ENCODE measurements around the gene KLK15. TPM values are rescaled to one million over a fixed set of nuclear protein-coding genes. Genes with fewer than 3 reads are reported as not detected.

KLK15 gene
- polyA plus RNA-seq, 1 donor from 2014 or later: not detected

DNA sequence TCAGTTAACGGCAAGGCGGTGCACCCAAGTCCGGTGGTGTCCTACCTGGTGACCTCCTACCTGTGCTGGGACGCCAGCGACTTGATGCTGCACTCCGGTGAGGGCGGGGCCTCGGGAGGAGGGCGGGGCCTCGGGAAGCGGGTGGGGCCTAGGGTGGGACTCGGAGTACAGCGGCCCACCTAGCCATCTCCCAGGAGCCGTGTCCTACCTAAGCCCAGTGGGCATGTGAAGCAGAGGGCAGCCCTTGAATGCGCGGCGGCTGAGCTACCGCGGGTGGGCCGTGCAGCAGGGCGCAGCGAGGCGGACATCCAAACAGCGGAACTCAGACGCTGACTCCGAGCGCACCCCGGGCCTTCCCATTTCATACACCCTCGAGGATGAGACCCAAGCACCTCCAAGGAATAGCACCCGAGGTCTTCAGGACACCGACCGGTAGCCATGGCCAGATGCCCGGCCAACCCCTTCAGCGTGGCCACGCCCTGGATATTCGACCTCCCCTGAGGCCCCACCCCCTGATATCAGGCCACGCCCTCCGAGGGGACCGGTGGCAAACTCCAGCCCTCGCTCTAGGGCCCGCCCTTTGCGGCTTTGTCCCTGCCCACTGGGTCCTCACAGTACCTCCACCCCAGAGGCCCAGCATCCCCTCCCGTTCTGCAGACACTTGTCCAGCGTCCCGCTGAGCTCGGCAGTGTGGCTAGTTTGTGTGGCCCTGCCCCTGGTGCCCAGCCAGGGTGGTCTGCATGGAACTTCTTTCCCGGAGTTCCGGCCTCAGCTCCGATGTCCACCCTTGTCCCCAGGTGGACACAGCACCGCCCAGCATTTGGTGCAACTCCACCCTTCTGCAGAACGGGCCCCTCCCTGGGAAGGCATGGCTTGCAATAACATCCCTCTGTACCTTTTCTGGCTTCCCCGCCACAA lies 15.2 kb downstream of the KLK15 start:
- H3K9ac ChIP-seq (ENCODE audit: low read length): no peak overlapping the region
- H3F3A ChIP-seq (ENCODE audit: insufficient read depth, low read length, poor library complexity, severe bottlenecking): no peaks in the 10 kb centered on the region
- H3K36me3 ChIP-seq (ENCODE audit: insufficient read depth, low read length): no peaks in the 10 kb centered on the region
- H3K4me2 ChIP-seq (ENCODE audit: low read length): no peak overlapping the region
- H2AFZ ChIP-seq (ENCODE audit: low read depth, low read length): no peak overlapping the region
- peaks cover 60% of the 10 kb centered on the region for H3K27me3 ChIP-seq (ENCODE audit: insufficient read depth, low read depth, low read length)
- TF ChIP-seq, protein P1, sequence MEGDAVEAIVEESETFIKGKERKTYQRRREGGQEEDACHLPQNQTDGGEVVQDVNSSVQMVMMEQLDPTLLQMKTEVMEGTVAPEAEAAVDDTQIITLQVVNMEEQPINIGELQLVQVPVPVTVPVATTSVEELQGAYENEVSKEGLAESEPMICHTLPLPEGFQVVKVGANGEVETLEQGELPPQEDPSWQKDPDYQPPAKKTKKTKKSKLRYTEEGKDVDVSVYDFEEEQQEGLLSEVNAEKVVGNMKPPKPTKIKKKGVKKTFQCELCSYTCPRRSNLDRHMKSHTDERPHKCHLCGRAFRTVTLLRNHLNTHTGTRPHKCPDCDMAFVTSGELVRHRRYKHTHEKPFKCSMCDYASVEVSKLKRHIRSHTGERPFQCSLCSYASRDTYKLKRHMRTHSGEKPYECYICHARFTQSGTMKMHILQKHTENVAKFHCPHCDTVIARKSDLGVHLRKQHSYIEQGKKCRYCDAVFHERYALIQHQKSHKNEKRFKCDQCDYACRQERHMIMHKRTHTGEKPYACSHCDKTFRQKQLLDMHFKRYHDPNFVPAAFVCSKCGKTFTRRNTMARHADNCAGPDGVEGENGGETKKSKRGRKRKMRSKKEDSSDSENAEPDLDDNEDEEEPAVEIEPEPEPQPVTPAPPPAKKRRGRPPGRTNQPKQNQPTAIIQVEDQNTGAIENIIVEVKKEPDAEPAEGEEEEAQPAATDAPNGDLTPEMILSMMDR (IDR thresholded peaks at IDR 0.05; ENCODE audit: poor library complexity, severe bottlenecking): no peak
- TF ChIP-seq TAF1 (IDR thresholded peaks at IDR 0.05; ENCODE audit: low read depth): no peak
- TF ChIP-seq RAD21 (conservative IDR thresholded peaks at IDR 0.05): no peak
- TF ChIP-seq SMC3 (conservative IDR thresholded peaks at IDR 0.05; ENCODE audit: poor library complexity): no peak
- TF ChIP-seq EP300 (conservative IDR thresholded peaks at IDR 0.05; ENCODE audit: poor library complexity, severe bottlenecking): no peak
- TF ChIP-seq POLR2AphosphoS5 (IDR thresholded peaks at IDR 0.05): no peak
- no peak for TF ChIP-seq MXI1 (conservative IDR thresholded peaks at IDR 0.05; ENCODE audit: poor library complexity, severe bottlenecking)
- no peak for TF ChIP-seq EZH2 (IDR thresholded peaks at IDR 0.05; ENCODE audit: borderline replicate concordance, insufficient read depth, low read length, poor library complexity, severe bottlenecking)
- TF ChIP-seq, protein P2, sequence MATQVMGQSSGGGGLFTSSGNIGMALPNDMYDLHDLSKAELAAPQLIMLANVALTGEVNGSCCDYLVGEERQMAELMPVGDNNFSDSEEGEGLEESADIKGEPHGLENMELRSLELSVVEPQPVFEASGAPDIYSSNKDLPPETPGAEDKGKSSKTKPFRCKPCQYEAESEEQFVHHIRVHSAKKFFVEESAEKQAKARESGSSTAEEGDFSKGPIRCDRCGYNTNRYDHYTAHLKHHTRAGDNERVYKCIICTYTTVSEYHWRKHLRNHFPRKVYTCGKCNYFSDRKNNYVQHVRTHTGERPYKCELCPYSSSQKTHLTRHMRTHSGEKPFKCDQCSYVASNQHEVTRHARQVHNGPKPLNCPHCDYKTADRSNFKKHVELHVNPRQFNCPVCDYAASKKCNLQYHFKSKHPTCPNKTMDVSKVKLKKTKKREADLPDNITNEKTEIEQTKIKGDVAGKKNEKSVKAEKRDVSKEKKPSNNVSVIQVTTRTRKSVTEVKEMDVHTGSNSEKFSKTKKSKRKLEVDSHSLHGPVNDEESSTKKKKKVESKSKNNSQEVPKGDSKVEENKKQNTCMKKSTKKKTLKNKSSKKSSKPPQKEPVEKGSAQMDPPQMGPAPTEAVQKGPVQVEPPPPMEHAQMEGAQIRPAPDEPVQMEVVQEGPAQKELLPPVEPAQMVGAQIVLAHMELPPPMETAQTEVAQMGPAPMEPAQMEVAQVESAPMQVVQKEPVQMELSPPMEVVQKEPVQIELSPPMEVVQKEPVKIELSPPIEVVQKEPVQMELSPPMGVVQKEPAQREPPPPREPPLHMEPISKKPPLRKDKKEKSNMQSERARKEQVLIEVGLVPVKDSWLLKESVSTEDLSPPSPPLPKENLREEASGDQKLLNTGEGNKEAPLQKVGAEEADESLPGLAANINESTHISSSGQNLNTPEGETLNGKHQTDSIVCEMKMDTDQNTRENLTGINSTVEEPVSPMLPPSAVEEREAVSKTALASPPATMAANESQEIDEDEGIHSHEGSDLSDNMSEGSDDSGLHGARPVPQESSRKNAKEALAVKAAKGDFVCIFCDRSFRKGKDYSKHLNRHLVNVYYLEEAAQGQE (IDR thresholded peaks at IDR 0.05; ENCODE audit: borderline replicate concordance): no peak
- H3K9me3 ChIP-seq (ENCODE audit: low read length): no peaks in the 10 kb centered on the region
- H3K79me2 ChIP-seq (replicated peaks; ENCODE audit: insufficient read depth, low read length): no peaks in the 10 kb centered on the region
- no peaks in the 10 kb centered on the region for H3K9me2 ChIP-seq (ENCODE audit: insufficient read depth, low read length)
- H3K27ac ChIP-seq (ENCODE audit: low read length): no peak overlapping the region
- peak overlapping the region; percentile 50 for H3K4me3 ChIP-seq (ENCODE audit: low read length)
- no peaks in the 10 kb centered on the region for H4K20me1 ChIP-seq (ENCODE audit: insufficient read depth)

DNA sequence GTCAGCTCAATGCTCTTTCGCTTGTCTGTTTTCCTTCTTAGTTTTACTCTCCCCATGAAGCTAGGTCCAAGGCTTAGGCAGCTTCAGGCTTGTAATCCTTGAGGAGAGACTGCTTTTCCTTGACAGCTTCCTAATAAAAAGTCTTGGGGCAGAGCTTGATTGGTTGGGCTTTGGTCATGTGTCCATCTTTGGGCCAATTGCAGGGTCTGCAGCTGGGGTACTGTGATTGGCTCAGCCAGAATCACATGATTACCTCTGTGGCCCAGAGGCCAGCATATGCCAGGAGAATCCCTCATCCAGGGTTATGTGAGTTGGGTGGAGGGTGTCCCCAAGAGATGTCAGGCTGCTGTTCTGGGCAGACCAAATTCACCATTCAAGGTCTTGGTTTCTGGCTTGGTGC lies 17.9 kb downstream of the KLK15 start:
- Histone ChIP-seq H3K9me3 (ENCODE audit: low read length) (no peaks in the 10 kb centered on the region), H3K27me3 (ENCODE audit: insufficient read depth, low read depth, low read length) (peaks cover 35% of the 10 kb centered on the region), H3F3A (ENCODE audit: insufficient read depth, low read length, poor library complexity, severe bottlenecking) (no peaks in the 10 kb centered on the region), H3K4me2 (ENCODE audit: low read length) (no peak overlapping the region), H2AFZ (ENCODE audit: low read depth, low read length) (no peak overlapping the region), H3K36me3 (ENCODE audit: insufficient read depth, low read length) (no peaks in the 10 kb centered on the region), H3K4me3 (ENCODE audit: low read length) (no peak overlapping the region), H3K9ac (ENCODE audit: low read length) (no peak overlapping the region), H3K79me2 (replicated peaks; ENCODE audit: insufficient read depth, low read length) (no peaks in the 10 kb centered on the region), H4K20me1 (ENCODE audit: insufficient read depth) (no peaks in the 10 kb centered on the region), H3K27ac (ENCODE audit: low read length) (no peak overlapping the region), H3K9me2 (ENCODE audit: insufficient read depth, low read length) (no peaks in the 10 kb centered on the region)
- TF ChIP-seq, protein P2 (IDR thresholded peaks at IDR 0.05; ENCODE audit: borderline replicate concordance): no peak
- TF ChIP-seq RAD21 (conservative IDR thresholded peaks at IDR 0.05) (no peak), SMC3 (conservative IDR thresholded peaks at IDR 0.05; ENCODE audit: poor library complexity) (no peak), POLR2AphosphoS5 (IDR thresholded peaks at IDR 0.05) (no peak), EZH2 (IDR thresholded peaks at IDR 0.05; ENCODE audit: borderline replicate concordance, insufficient read depth, low read length, poor library complexity, severe bottlenecking) (no peak), EP300 (conservative IDR thresholded peaks at IDR 0.05; ENCODE audit: poor library complexity, severe bottlenecking) (no peak), TAF1 (IDR thresholded peaks at IDR 0.05; ENCODE audit: low read depth) (no peak)

Measured in neural cell (in vitro differentiated cells).